NCI-H2081 (cell line): Measurements from ENCODE around the gene RNF38.
"Not testable (repeated sequence)": the region's sequence is repeated elsewhere in the genome, so short reads cannot be mapped to it uniquely, and the experiment has no call there.

Experiments
- DNase-seq, 2 experiments: peaks; one replicate each; lab custom pipeline; 2025; lab: John Stamatoyannopoulos, UW

Gene RNF38

DNA sequence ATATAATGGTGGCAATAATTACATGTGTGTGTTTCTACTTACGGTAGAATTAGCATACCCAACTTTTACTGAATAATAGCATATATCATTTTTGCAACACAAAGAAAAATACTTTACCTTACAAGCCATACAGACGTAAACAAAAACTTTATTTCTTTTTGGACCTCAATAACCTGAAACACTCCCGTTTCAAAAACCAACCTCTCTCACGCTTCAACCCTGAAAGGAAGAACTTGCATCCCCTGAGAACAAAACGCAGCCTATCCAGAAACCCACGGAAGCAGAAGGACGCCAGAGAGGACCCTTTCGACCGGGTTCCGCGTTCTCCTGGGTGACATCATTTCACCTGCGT lies at the start of gene RNF38:
Gene RNF38, minus strand, starts transcription at position 290 of the 352 bp plus-strand sequence. Its CDS starts 161 bp downstream, at position 129.
- no peak for DNase-seq

DNA sequence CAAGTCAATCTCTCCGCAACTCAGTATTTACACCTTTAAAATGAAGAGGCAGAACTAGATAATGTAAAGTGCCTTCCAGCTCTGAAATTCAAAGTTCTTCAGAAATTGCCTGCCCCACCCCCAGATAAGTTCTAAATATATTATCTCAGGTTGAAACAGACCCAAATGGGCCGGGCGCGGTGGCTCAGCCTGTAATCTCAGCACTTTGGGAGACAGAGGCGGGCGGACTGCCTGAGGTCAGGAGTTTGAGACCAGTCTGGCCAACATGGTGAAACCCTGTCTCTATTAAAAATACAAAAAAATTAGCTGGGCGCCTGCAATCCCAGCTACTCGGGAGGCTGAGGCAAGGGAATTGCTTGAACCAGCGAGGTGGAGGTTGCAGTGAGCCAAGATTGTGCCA lies 48.5 kb upstream of the RNF38 start:
- DNase-seq = not testable (repeated sequence)

DNA sequence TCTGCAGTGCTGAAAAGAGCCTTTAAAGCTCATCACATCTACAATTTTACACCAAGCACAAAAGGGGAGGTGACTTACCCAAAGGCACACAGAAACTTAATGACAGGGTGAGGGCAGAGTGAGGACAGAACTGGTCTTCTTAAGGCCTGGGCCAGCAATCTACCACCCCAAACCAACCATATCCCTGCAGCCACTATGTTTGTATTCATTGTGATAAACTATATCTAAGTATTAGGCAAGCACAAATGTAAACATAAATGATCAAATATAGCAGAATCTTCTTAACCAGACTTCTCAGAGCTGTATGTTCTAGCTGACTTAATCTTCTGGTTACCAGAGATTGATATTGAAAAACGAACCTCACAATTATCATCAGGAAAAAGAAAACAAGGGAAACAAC lies 47.9 kb upstream of the RNF38 start:
- DNase-seq = no peak

DNA sequence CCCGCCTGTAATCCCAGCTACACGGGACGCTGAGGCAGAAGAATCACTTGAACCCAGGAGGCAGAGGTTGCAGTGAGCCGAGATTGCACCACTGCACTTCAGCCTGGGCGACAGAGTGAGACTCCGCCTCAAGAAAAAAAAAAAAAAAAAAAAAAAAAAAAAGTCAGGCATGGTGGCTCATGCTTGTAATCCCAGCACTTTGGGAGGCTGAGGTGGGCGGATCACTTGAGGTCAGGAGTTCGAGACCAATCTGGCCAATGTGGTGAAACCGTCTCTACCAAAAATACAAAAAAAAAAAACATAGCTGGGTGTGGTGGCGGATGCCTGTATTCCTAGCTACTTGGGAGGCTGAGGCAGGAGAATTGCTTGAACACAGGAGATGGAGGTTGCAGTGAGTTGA lies 46.6 kb upstream of the RNF38 start:
- not testable (repeated sequence) for DNase-seq

DNA sequence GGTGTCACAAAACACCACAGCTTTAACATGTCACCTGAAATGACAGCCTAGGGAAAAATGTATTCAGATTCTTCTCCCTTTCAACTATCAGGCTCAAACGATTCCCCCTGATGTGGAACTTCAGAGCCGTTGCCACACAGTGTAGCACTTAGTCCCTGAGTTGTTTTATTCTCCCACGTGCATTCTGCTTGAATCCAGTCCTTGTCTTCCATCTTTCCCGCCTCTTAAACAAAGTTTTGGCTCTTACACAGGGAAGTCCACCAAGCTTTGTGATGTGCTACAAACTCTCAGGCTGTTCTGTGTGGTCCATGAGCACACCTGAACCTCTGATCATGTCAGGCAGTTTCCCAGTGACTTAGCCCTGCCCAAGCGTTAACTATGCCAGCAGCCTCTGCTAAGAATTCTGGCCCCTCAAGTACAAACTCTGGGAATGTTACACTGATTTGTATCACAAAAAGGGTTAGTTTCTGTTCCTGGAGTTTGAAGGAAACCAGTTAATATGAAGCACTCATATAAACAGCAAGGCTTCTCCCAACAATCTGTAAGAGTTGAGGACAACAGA lies 45.8 kb upstream of the RNF38 start:
- DNase-seq = no peak

DNA sequence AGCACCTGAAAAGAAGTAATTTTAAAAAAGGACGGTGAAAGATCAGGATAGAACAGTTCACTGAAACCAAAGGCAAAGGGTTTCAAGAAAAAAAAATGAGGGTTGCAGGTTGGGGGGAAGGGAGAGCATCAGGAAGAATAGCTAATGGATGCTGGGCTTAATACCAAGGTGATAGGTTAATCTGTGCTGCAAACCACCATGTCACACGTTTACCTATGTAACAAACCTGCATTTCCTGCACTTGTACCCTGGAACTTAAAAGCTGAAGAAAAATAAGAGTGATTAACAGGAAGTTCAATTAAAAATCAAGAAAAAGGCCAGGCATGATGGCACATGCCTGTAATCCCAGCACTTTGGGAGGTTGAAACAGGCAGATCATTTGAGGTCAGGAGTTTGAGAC lies 44.1 kb upstream of the RNF38 start:
- no peak for DNase-seq

DNA sequence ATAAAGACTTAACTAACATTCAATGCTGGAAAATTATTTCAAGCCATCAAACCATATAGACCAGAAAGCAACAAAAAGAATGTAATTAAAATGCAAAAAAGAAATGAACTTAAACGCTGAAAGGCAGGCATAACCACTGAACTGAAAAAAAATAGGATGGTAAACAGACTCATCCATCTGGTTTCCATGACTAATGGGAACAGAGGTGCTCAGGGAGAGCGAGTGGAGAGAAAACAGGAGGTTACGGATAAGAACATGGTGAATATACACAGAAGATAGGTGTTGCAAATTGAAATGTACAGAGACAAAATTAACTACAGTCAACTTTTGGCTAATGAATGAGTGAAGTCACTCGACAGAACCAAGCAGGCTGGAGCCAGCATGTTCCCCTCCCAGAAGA lies 43.5 kb upstream of the RNF38 start:
- no peak for DNase-seq

DNA sequence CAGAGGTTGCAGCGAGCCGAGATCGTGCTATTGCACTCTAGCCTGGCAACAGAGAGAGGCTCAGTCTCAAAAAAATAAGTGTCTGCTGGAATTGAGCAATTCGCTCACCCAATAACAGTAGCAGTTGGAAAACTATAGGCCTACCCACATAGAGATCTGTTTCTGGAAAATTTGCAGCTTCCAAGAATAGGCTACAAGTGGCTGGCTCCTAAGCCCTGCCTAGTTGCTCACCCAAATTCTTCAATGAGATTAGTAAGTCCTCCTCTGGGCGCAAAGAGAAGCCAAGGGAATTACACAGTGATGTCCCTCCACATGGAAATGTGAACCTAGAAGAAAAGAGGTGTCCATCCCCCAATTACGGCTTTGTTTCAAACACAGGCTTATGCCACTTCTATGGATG lies 42.6 kb upstream of the RNF38 start:
- DNase-seq = no peak

DNA sequence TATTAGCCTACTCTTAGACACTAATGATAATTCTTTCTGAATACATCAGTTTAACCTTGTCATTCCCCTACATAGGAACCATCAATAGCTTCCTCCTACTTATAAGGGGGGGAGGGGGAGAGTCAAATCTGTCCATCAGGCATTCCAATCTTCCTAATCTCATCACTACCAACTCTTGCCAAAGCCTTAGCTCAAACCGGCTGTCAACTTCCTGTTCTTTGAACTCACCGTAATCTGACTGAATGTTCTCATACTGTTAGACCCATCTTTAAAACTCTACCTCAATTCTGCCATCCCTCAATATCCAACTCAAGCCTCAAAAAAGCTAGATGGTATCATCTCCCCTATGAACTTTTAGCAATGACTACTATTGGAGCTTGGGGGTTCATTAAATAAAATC lies 41.9 kb upstream of the RNF38 start:
- no peak for DNase-seq

DNA sequence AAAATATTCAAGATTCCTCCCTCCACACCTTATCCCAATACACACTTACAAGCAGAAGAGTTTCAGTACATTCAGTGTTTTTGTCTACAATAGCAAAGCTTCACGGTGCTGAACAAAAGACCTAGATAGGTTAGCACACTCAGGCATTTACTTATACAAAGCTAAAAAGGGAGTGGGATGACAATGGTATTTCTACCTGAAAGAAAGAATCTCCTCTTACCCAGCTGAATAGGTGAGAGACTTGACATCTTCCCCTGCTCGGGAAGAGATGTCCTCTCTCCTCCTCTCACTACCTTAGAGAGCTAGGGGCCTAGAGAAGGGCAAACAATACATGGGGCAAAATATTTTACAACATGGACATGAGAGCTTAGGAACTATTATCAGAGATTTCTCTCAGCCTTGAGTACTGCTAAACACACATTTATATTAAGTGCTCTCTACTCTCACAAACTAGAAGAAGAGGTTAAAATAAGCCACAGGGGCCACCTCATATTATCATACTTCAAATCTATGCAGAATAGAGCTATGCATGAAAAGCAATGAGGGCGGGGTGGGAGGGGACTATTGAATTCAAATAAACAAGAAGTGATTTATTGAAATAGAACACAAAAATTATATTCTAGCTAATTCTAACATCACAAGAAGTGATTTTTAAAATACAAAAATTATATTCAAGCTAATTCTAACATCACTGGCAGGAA lies 38.6 kb upstream of the RNF38 start:
- DNase-seq = no peak

DNA sequence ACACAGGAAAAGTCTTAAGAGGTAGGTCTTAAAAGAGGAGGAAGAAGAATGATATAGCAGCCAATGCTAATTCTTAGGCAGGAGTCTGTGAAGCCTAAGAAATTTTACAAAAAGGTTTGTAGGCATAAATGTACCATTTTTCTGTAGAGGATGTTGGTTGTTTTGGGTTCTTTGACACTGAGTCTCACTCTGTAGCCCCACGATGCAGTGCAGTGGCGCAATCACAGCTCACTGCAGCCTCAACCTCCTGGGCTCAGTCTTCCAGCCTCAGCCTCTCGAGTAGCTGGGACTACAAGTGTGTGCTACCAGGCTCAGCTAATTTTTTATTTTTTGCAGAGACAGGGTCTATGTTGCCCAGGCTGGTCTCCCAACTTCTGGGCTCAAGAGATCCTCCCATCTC lies 37.7 kb upstream of the RNF38 start:
- DNase-seq = no peak

DNA sequence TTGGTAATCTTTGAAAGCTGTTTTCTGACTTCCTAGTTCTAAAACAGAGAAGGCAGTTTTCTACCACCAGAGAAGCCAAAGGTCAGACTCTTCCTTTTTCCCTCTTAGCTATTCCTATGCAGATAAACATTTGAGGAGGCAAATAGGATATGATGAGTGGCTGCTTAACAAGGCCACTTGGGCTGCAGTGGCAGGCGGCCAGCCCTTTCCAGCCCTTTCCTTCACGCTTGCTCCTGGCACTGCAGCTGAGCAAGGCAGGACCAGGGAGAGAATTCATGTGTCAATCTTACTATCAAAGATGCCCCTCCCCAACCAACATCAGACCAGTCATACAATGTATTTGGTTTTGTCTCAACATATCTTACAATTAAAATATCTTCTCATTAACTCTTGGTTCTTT lies 36.8 kb upstream of the RNF38 start:
- no peak for DNase-seq

DNA sequence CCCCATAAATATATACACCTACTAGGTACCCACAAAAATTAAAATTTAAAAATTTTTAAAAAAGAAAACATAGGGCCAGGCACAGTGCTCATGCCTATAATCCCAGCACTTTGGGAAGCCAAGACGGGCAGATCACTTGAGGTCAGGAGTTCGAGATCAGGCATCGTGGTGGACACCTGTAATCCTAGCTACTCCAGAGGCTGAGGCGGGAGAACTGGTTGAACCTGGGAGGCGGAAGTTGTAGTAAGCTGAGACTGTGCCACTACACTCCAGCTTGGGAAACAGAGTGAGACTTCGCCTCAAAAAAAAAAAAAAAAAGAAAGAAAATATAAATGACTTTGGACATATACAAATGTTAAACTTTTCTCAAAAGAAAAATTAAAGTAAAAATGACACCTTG lies 33.3 kb upstream of the RNF38 start:
- no peak for DNase-seq

DNA sequence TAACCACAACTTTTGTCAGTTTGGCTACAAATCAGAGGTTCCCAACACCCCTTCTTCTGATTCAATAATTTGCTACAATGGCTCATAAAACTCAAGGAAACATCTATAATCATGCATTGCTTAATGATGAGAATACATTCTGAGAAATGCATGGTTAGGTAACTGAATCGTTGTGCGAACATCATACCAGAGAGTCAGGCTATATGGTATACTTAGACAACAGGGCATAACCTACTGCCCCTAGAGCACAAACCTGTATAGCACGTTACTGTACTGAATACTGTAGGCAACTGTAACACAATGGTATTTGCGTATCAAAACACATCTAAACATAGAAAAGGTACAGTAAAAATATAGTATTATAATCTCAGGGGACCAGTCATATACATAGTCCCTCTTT lies 31.0 kb upstream of the RNF38 start:
- DNase-seq = no peak

DNA sequence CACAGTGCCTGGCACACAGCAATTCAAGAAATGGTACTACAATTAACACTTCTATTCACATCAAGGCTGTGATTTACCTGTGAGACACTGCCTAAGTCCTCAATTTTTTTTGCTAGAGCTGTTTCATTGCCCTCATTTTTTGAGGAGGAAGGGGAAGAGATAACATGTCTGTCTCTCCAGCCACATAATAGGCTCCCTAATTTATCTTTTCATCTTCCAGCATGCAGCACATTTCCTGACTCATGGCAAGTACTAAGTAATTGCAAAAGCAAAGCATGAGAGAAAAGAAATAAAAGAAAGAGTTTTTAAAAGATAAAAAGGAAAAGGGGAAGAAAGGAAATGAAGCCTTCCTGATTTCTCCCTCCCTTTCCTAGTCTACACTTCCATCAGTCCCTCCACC lies 26.9 kb upstream of the RNF38 start:
- no peak for DNase-seq

DNA sequence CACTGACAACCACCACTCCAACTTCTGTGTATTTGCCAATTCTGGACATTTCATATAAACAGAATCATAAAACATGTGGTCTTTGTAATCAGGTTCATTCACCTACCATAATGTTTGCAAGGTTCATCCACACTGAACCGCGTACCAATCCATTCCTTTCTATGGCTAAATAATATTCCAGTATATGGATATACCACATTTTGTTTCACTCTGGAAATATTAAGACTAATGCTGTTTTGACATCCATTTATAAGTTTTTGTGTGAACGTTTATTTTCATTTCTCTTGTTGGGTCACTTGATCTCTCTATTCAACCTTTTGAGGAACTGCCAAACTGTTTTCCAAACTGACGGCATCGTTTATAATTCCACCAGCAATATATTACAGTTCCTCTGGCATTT lies 26.3 kb upstream of the RNF38 start:
- DNase-seq = no peak

DNA sequence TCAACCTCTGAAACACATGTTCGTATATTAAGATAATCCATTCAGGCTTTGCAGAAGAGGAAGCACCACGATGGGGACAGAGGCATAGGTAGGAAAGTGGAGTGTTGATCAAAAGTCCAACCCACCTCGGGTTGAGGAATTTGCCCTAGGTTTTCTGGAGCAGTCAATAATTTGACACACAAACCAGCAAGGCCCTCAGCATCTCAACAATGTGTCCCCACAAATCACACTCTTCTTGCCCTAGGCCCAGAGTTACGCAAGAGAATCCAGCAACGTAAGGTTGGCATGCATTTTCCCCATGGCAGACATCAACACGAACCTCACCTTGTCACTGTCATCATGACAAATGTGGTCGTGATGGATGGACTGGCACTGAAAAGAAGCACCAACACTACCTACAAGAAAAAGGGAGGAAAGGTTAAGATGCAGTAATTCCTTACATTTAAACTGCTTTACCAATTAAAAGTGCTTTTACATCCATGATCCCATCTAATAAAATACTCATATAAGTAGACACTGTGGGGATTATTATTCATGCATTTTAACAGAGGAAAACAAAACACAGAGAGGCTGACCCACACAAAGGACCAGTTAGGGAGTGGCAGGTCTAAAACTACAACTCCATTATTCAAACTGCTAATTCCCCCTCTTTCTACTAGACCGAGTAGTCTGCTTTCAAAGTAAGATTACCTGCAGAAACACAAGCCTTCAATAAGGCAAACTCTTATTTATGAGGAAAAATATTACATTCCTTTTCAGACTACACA lies 24.4 kb upstream of the RNF38 start:
- DNase-seq = no peak

DNA sequence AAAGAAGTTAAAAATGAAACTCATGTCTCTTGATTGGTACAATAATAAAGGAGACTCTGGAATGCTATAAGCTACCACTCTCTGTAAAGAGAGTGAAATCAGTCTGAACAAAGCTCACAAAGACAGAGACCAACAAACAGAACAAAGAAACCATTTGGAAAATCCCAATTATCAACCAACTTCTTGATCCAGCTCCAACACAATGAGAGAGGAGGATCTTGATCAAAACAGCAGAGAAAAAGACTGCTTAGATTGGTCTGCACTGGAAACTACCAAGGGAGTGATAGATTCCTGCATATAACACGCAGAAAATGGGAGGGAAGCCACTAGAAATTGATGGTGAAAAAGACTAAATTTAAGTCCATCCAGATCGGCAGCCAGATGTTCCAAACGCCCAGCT lies 23.1 kb upstream of the RNF38 start:
- DNase-seq = no peak

DNA sequence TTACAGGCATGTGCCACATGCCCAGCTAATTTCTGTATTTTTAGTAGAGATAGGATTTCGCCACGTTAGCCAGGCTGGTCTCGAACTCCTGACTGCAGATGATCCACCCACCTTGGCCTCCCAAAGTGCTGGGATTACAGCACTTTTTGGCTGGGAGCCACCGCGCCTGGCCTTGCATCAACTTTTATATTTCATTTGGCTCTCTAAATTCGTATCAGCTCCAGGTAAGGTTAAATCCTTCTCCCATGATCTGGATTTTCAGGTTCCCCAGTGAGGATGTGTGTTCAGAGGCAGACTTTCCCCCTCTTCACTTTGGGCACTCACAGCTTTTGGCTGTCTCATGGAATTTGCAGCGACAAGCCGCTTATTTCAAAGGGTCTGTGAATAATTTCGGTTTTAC lies 16.8 kb upstream of the RNF38 start:
- no peak for DNase-seq

DNA sequence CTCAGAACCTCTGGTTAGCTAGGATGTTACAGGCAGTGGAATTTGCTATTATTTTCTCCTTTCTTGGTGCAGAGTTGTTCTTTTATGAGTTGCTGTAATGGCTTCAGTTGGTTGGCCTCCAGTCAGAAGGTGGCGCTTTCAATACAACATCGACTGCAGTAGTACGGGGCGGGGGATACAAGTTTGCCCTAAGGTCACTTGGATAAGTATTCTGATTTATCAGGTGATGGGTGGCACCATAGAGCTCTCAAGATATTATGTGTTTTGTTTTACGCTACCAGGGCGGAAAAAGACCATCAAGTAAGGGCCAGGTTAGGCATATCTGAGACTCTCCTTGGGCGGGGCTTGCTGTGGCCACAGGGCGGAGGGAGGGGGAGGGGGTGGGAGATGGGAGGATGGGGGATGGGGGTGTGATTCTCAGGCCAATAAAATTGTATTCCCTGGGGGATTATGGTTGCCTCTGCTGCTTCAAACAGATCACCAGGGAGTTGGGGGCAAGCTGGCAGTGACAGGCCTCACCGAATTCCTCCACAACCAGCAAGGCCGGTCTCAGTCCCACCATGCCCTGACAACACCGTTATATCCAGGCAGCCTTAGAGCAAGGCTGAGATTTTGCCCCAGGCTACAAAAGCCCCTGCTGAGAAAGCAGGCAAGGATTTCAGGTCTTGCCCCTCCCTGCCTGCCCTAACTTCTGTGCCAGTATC lies 15.9 kb upstream of the RNF38 start:
- no peak for DNase-seq

DNA sequence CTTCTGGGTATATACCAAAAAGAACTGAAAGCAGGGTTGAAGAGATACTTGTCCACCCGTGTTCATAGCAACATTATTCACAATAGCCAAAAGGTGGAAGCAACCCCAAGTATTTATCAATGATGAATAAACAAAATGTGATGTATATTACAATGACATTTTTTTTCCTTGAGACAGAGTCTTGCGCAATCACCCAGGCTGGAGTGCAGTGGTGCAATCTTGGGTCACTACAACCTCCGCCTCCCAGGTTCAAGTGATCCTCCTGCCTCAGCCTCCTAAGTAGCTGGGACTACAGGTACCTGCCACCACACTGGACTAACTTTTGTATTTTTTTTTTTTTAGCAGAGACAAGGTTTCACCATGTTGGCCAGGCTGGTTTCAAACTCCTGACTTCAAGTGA lies 11.3 kb upstream of the RNF38 start:
- DNase-seq = not testable (repeated sequence)

DNA sequence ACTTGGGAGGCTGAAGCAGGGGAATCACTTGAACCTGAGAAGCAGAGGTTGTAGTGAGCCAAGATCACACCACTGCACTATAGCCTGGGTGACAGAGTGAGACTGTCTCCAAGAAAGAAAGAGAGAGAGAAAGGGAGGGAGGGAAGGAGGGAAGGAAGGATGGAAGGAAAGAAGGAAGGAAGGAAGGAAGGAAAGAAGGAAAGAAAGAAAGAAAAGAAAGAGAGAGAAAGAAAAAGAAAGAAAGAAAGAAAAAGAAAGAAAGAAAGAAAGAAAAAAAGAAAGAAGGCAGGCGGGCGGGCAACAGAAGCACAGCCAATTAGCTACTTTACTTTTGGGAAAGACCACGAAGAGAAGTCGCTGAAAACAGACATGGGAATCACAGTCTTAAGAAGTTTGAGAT lies 9.0 kb upstream of the RNF38 start:
- not testable (repeated sequence) for DNase-seq
